OCI-LY7 (cell line): ENCODE data around the gene BMPER. TPM values are rescaled to one million over a fixed set of nuclear protein-coding genes. Genes with fewer than 3 reads are reported as not detected.

ENCODE experiments used
- BruUV-seq: library from RNA; stranded (reverse); fragments of 400-500 nt; replicated peaks from 2 replicates; lab custom pipeline; 2021; lab: Mats Ljungman, UMichigan
- CTCF ChIA-PET: fragments of 300-600 bp; sonication (Branson Sonifier 250); formaldehyde crosslinking; loops from one replicate; lab custom pipeline; 2022; ENCODE audit warnings: antibody characterized with exemption; ENCODE audit not compliant: unreplicated experiment; lab: Charles Lee
- POLR2A ChIA-PET: fragments of 300-600 bp; sonication (Branson Sonifier 250); formaldehyde crosslinking; loops from one replicate; lab custom pipeline; 2022; ENCODE audit warnings: antibody characterized with exemption; lab: Charles Lee
- DNase-seq: peaks from one replicate; pipeline ENCODE4 v3.0.0-alpha.2; 2015; ENCODE audit warnings: low spot score
- H2AFZ ChIP-seq: fragments of 200-600 bp; sonication (generic), shearing (Covaris generic); 2 replicates; pipeline ENCODE4 v1.6.1; 2014; ENCODE audit warnings: mild to moderate bottlenecking, antibody characterized with exemption, low read length, moderate library complexity
- H3K27ac ChIP-seq: fragments of 200-600 bp; sonication (generic); 2 replicates; pipeline ENCODE4 v1.5.1; 2014; ENCODE audit warnings: mixed run types, low read depth, mild to moderate bottlenecking, moderate library complexity, low read length, inconsistent platforms; ENCODE audit not compliant: poor library complexity, severe bottlenecking
- H3K36me3 ChIP-seq: fragments of 200-600 bp; sonication (generic); 2 replicates; pipeline ENCODE4 v1.6.1; 2014; ENCODE audit warnings: mild to moderate bottlenecking, antibody characterized with exemption, low read length, moderate library complexity, mixed read lengths; ENCODE audit not compliant: insufficient read depth
- H3K4me1 ChIP-seq: fragments of 200-600 bp; sonication (generic); 2 replicates; pipeline ENCODE4 v1.5.1; 2014; ENCODE audit warnings: mild to moderate bottlenecking, low read length; ENCODE audit not compliant: insufficient read depth, poor library complexity, severe bottlenecking
- H3K4me2 ChIP-seq: fragments of 200-600 bp; sonication (generic); 2 replicates; pipeline ENCODE4 v1.6.1; 2014; ENCODE audit warnings: mild to moderate bottlenecking, low read length
- H3K4me3 ChIP-seq: fragments of 200-600 bp; sonication (generic); 2 replicates; pipeline ENCODE4 v1.5.1; 2014; ENCODE audit warnings: mild to moderate bottlenecking, low read depth, low read length; ENCODE audit not compliant: poor library complexity, severe bottlenecking
- H3K79me2 ChIP-seq: fragments of 200-600 bp; sonication (generic); 2 replicates; pipeline ENCODE4 v1.6.1; 2016; ENCODE audit warnings: low read depth, mild to moderate bottlenecking, low read length, moderate library complexity, mixed read lengths; ENCODE audit not compliant: insufficient read depth
- H3K9me2 ChIP-seq: fragments of 200-600 bp; sonication (generic); 2 replicates; pipeline ENCODE4 v1.6.1; 2016; ENCODE audit warnings: mild to moderate bottlenecking, low read length, mixed read lengths; ENCODE audit not compliant: insufficient read depth
- H3K9me3 ChIP-seq: fragments of 200-600 bp; sonication (generic); 2 replicates; pipeline ENCODE4 v1.6.1; 2014; ENCODE audit warnings: mild to moderate bottlenecking, mixed run types, low read length, mixed read lengths
- H4K20me1 ChIP-seq: fragments of 200-600 bp; sonication (generic); 2 replicates; pipeline ENCODE4 v1.6.1; 2014; ENCODE audit warnings: mild to moderate bottlenecking, antibody characterized with exemption, low read length, moderate library complexity, mixed read lengths; ENCODE audit not compliant: insufficient read depth
- EZH2phosphoT487 ChIP-seq: fragments of 200-600 bp; sonication (generic); IDR thresholded peaks from 2 replicates; pipeline ENCODE4 v1.6.1; 2018; ENCODE audit warnings: low read depth, borderline replicate concordance, mild to moderate bottlenecking, mixed run types, antibody characterized with exemption, low read length, moderate library complexity, mixed read lengths
- intact Hi-C: fragments of 100-400 bp; cut with micrococcal nuclease; formaldehyde crosslinking; loops from one replicate; pipeline ENCODE4 v1.10.0; 2022; ENCODE audit not compliant: unreplicated experiment
- total RNA-seq, 2 experiments: library from RNA; depleted of rRNA in 1 of 2; stranded (reverse); fragments of >200 nt in 1 of 2; shearing (Covaris generic) in 1 of 2; gene quantifications; 2 replicates each; pipeline ENCODE4 v1.2.3, GENCODE V29; 2014 to 2022
- TF ChIP-seq, protein P1 (sequence below): fragments of 200-600 bp; sonication (generic); conservative IDR thresholded peaks from 2 replicates; pipeline ENCODE4 v1.5.1; 2014; ENCODE audit warnings: mild to moderate bottlenecking, antibody characterized with exemption, low read length, moderate library complexity, mixed read lengths

BMPER gene
- total RNA-seq, 2 experiments from 2014 or later: not detected

DNA sequence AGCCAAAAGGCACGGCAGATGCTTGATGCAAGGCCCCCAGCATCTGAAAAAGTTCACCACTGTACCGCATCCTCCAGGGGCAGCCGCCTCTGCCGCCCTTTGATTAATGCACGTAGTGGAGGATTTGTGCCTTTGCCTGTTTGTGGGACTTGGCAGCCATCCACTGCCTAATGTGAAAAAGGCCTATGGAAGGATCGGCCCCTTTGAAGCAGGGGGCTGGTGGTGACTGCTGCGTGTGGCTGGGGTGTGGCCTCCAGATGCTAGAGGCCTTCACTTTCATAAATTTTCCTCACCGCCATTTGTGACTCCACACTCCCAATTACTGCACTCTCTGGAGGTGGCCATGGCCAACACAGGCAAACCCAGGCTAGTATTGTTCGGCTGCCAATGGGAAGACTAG, 226.0 kb downstream of the BMPER start:
- H2AFZ ChIP-seq: no peak overlapping the region
- CTCF ChIA-PET: no interaction called here
- POLR2A ChIA-PET: no interaction called here
- H3K27ac ChIP-seq: no peak overlapping the region
- H3K79me2 ChIP-seq: no peaks in the 10 kb centered on the region
- BruUV-seq: no TSS peak
- intact Hi-C loops: no loop called here
- TF ChIP-seq, protein P1, sequence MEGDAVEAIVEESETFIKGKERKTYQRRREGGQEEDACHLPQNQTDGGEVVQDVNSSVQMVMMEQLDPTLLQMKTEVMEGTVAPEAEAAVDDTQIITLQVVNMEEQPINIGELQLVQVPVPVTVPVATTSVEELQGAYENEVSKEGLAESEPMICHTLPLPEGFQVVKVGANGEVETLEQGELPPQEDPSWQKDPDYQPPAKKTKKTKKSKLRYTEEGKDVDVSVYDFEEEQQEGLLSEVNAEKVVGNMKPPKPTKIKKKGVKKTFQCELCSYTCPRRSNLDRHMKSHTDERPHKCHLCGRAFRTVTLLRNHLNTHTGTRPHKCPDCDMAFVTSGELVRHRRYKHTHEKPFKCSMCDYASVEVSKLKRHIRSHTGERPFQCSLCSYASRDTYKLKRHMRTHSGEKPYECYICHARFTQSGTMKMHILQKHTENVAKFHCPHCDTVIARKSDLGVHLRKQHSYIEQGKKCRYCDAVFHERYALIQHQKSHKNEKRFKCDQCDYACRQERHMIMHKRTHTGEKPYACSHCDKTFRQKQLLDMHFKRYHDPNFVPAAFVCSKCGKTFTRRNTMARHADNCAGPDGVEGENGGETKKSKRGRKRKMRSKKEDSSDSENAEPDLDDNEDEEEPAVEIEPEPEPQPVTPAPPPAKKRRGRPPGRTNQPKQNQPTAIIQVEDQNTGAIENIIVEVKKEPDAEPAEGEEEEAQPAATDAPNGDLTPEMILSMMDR: no peak
- TF ChIP-seq EZH2phosphoT487: no peak
- no peak overlapping the region for H3K4me2 ChIP-seq
- no peaks in the 10 kb centered on the region for H4K20me1 ChIP-seq
- no peaks in the 10 kb centered on the region for H3K36me3 ChIP-seq
- no peaks in the 10 kb centered on the region for H3K9me3 ChIP-seq
- H3K4me1 ChIP-seq: no peaks in the 10 kb centered on the region
- H3K4me3 ChIP-seq: no peak overlapping the region
- DNase-seq: no peak
- H3K9me2 ChIP-seq: no peaks in the 10 kb centered on the region

DNA sequence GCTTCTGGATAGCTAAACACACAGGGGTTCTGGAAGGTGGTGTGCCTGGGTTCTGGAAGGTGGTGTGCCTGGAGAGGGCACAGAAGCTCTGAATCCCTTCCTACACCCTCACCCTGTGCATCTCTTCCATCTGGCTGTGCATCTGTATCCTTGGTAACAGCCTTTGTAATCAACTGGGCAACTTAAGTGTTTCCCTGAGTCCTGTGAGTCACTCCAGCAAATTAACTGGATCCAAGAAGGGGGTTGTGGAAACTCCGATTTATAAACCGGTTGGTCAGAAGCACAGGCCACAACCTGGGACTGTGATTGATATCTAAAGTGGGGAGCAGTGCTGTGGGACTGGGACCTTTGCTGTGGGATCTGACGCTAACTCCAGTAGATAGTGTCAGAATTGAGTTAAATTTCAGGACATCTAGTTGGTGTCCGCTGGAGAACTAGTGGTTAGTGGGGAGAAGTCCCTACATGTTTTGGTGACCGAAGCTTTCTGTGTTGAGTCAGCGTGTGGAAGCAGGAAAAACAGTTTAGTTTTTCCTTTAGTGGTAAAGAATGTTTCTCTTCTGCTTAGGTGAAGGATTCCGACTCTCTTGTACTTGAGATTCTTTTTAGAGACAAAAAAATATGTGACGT, 228.1 kb downstream of the BMPER start:
- H3K9me3 ChIP-seq: no peaks in the 10 kb centered on the region
- H3K4me2 ChIP-seq: no peak overlapping the region
- no peaks in the 10 kb centered on the region for H4K20me1 ChIP-seq
- H3K36me3 ChIP-seq: no peaks in the 10 kb centered on the region
- H3K4me3 ChIP-seq: no peak overlapping the region
- intact Hi-C loops: no loop called here
- no peak overlapping the region for H2AFZ ChIP-seq
- no peak for DNase-seq
- H3K9me2 ChIP-seq: no peaks in the 10 kb centered on the region
- ChIA-PET POLR2A (no interaction called here), CTCF (no interaction called here)
- H3K27ac ChIP-seq: no peak overlapping the region
- H3K4me1 ChIP-seq: no peaks in the 10 kb centered on the region
- TF ChIP-seq EZH2phosphoT487: no peak
- TF ChIP-seq, protein P1: no peak
- H3K79me2 ChIP-seq: no peaks in the 10 kb centered on the region
- BruUV-seq: no TSS peak

DNA sequence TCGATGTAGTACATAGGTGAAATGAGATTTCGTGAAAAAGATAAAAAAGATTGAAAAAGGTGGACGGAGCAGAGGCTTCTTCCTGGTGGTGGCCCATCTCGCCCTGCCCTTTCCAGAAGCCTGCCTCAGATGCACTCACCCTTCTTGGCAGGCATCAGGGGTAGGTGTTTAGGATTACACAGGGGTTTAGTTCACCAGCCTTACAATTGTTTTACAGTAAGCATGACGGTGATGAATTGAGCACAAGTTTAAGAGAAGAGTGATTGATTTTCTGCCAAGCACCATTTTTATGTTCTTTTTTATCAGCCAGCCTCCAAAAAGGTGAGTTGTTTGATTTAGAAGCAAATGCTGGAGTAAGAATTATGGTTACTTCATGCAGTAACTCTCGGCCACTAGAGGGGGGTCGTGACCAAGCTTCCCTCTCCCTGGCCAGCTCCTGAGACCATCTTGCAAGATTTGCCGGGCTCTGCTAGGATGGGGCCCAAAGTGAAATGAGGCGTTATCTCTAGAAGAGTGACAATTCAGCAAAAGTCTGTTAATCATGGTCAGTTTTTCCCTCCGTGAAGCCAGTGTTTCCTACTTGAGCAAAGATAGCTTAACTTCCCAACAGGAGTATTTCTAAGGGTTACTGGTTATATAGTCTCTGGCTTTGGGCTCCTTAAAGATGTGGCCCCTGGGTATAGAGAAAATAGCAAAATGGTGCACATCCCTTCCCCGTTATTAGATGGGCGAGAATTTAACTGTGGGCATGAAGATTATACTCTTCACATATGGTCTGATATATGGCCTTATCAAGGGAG, 228.8 kb downstream of the BMPER start:
- H3K9me3 ChIP-seq: no peaks in the 10 kb centered on the region
- POLR2A ChIA-PET: no interaction called here
- no peaks in the 10 kb centered on the region for H3K4me1 ChIP-seq
- H3K36me3 ChIP-seq: no peaks in the 10 kb centered on the region
- DNase-seq: peak; percentile 10
- no peaks in the 10 kb centered on the region for H4K20me1 ChIP-seq
- intact Hi-C loops: no loop called here
- no peaks in the 10 kb centered on the region for H3K9me2 ChIP-seq
- H3K27ac ChIP-seq: no peak overlapping the region
- no TSS peak for BruUV-seq
- no peak overlapping the region for H3K4me2 ChIP-seq
- CTCF ChIA-PET: no interaction called here
- H3K79me2 ChIP-seq: no peaks in the 10 kb centered on the region
- TF ChIP-seq, protein P1: peak; percentile 75
- TF ChIP-seq EZH2phosphoT487: no peak
- H3K4me3 ChIP-seq: no peak overlapping the region
- H2AFZ ChIP-seq: no peak overlapping the region
